ENCODE measurements around the gene NUCB1. TPM values are rescaled to one million over a fixed set of nuclear protein-coding genes. Genes with fewer than 3 reads are reported as not detected.
"Not testable (repeated sequence)": the region's sequence is repeated elsewhere in the genome, so short reads cannot be mapped to it uniquely, and the experiment has no call there.

NUCB1 gene
- polyA plus RNA-seq, 2 donors: 88.2 to 116 TPM

DNA sequence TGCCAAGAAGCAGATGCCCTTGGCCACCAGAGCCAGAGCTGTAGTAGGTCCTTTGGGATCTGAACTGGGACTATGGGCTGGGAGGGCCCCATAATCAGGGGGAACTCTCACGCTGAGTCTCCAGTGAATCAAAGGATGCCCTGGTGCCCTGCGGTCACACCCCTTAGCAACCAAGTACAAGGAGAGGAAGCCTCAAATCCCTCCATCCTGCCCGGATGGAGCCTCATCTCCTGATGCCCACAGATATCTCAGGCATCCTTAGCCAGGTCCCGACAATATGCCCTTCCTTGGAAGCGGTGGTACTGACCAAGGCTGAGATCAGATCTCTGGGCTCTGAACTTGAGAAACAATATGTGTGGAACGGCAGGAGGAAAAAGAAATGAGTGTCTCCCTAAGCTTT lies 33.4 kb upstream of the NUCB1 start:
- WGBS, 2 donors: 68 to 78% methylated on average over 6 of the region's 6 CpGs
- Histone ChIP-seq H3K4me1 (ENCODE audit: control insufficient read depth in 2 of 2, insufficient read depth in 2 of 2, low read length in 1 of 2) (peaks cover 5 to 9% of the 10 kb centered on the region in 2 donors), H3K4me3 (ENCODE audit: low read depth in 1 of 2, low read length in 2 of 2) (no peak overlapping the region), H3K27me3 (ENCODE audit: control insufficient read depth in 1 of 2, insufficient read depth in 2 of 2, low read length in 2 of 2) (no peaks in the 10 kb centered on the region), H3K27ac (ENCODE audit: low read depth in 2 of 2, low read length in 1 of 2) (peak overlapping the region in 1 of 2 donors; percentile 1), H3K36me3 (ENCODE audit: control insufficient read depth in 2 of 2, insufficient read depth in 2 of 2, low read length in 1 of 2) (no peaks in the 10 kb centered on the region), H3K9me3 (ENCODE audit: control insufficient read depth in 2 of 2, insufficient read depth in 1 of 2, low read depth in 1 of 2, low read length in 1 of 2) (no peaks in the 10 kb centered on the region)

GRCh38 chr19:48867123-48867745 lies 32.9 kb upstream of the NUCB1 start:
- no peaks in the 10 kb centered on the region for H3K9me3 ChIP-seq (ENCODE audit: control insufficient read depth in 2 of 2, insufficient read depth in 1 of 2, low read depth in 1 of 2, low read length in 1 of 2)
- no peaks in the 10 kb centered on the region for H3K36me3 ChIP-seq (ENCODE audit: control insufficient read depth in 2 of 2, insufficient read depth in 2 of 2, low read length in 1 of 2)
- H3K27ac ChIP-seq (ENCODE audit: low read depth in 2 of 2, low read length in 1 of 2): peak overlapping the region; percentile 36 to 78
- H3K27me3 ChIP-seq (ENCODE audit: control insufficient read depth in 1 of 2, insufficient read depth in 2 of 2, low read length in 2 of 2): no peaks in the 10 kb centered on the region
- H3K4me1 ChIP-seq (ENCODE audit: control insufficient read depth in 2 of 2, insufficient read depth in 2 of 2, low read length in 1 of 2): peaks cover 5 to 9% of the 10 kb centered on the region in 2 donors
- peak overlapping the region; percentile 22 to 24 for H3K4me3 ChIP-seq (ENCODE audit: low read depth in 1 of 2, low read length in 2 of 2)
- WGBS, 2 donors: 37 to 50% methylated on average over 14 of the region's 14 CpGs

GRCh38 chr19:48867746-48868113 lies 32.4 kb upstream of the NUCB1 start:
- 20 to 30% methylated on average over 5 to 7 of the region's 7 CpGs for WGBS, 2 donors
- peak overlapping the region; percentile 36 to 78 for H3K27ac ChIP-seq (ENCODE audit: low read depth in 2 of 2, low read length in 1 of 2)
- no peaks in the 10 kb centered on the region for H3K9me3 ChIP-seq (ENCODE audit: control insufficient read depth in 2 of 2, insufficient read depth in 1 of 2, low read depth in 1 of 2, low read length in 1 of 2)
- no peaks in the 10 kb centered on the region for H3K36me3 ChIP-seq (ENCODE audit: control insufficient read depth in 2 of 2, insufficient read depth in 2 of 2, low read length in 1 of 2)
- no peaks in the 10 kb centered on the region for H3K27me3 ChIP-seq (ENCODE audit: control insufficient read depth in 1 of 2, insufficient read depth in 2 of 2, low read length in 2 of 2)
- peaks cover 5 to 9% of the 10 kb centered on the region in 2 donors for H3K4me1 ChIP-seq (ENCODE audit: control insufficient read depth in 2 of 2, insufficient read depth in 2 of 2, low read length in 1 of 2)
- peak overlapping the region; percentile 22 to 24 for H3K4me3 ChIP-seq (ENCODE audit: low read depth in 1 of 2, low read length in 2 of 2)

GRCh38 chr19:48868114-48868886 lies 31.8 kb upstream of the NUCB1 start, which contains the start of gene PLEKHA4:
TSS of gene PLEKHA4 (minus strand) at chr19:48868617. CDS start at chr19:48867620, 997 bp downstream.
- Histone ChIP-seq H3K27me3 (ENCODE audit: control insufficient read depth in 1 of 2, insufficient read depth in 2 of 2, low read length in 2 of 2) (no peaks in the 10 kb centered on the region), H3K9me3 (ENCODE audit: control insufficient read depth in 2 of 2, insufficient read depth in 1 of 2, low read depth in 1 of 2, low read length in 1 of 2) (no peaks in the 10 kb centered on the region), H3K4me3 (ENCODE audit: low read depth in 1 of 2, low read length in 2 of 2) (peak within 1 kb of the TSS; percentile 22 to 24), H3K27ac (ENCODE audit: low read depth in 2 of 2, low read length in 1 of 2) (peak within 1 kb of the TSS; percentile 67 to 78), H3K36me3 (ENCODE audit: control insufficient read depth in 2 of 2, insufficient read depth in 2 of 2, low read length in 1 of 2) (no peaks in the 10 kb centered on the region), H3K4me1 (ENCODE audit: control insufficient read depth in 2 of 2, insufficient read depth in 2 of 2, low read length in 1 of 2) (peaks cover 5 to 9% of the 10 kb centered on the region in 2 donors)
- WGBS, 2 donors: 16 to 34% methylated on average over 11 of the region's 11 CpGs

DNA sequence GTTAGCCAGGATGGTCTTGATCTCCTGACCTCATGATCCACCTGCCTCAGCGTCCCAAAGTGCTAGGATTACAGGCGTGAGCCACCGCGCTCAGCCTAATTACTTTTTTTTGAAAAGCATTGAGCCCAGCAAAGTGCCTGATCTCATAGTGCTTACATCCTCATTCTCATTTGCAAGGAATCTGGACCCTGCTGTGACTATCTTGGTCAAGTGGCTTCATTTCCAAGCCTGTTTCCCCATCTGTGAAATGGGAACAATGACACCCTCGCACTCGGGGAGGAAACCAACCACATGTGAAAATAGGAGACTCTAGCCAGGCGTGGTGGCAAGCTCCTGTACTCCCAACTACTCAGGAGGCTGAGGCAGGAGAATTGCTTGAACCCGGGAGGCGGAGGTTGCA lies 30.1 kb upstream of the NUCB1 start:
- Histone ChIP-seq H3K36me3 (ENCODE audit: control insufficient read depth in 2 of 2, insufficient read depth in 2 of 2, low read length in 1 of 2) (peaks cover 7 to 10% of the 10 kb centered on the region in 2 donors), H3K27ac (ENCODE audit: low read depth in 2 of 2, low read length in 1 of 2) (no peak overlapping the region), H3K9me3 (ENCODE audit: control insufficient read depth in 2 of 2, insufficient read depth in 1 of 2, low read depth in 1 of 2, low read length in 1 of 2) (no peaks in the 10 kb centered on the region), H3K4me3 (ENCODE audit: low read depth in 1 of 2, low read length in 2 of 2) (no peak overlapping the region), H3K27me3 (ENCODE audit: control insufficient read depth in 1 of 2, insufficient read depth in 2 of 2, low read length in 2 of 2) (no peaks in the 10 kb centered on the region), H3K4me1 (ENCODE audit: control insufficient read depth in 2 of 2, insufficient read depth in 2 of 2, low read length in 1 of 2) (peaks cover 10 to 14% of the 10 kb centered on the region in 2 donors)
- WGBS, 2 donors: 95 to 97% methylated on average over 9 of the region's 9 CpGs

DNA sequence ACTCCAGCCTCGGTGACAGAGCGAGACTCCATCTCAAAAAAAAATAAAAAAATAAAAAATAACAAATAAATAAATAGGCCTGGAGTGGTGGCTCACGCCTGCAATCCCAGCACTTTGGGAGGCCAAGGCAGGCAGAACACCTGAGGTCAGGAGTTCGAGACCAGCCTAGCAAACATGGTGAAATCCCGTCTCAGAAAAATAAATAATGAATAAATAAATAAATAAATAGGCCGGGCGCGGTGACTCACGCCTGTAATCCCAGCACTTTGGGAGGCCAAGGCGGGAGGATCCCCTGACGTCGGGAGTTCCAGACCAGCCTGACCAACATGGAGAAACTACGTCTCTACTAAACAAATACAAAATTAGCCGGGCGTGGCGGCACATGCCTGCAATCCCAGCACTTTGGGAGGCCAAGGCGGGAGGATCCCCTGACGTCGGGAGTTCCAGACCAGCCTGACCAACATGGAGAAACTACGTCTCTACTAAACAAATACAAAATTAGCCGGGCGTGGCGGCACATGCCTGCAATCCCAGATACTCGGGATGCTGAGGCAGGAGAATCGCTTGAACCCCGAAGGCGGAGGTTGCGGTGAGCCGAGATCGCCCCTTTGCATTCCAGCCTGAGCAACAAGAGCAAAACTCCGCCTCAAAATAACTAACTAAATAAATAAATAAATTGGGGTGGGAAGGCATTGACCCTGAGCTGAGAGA lies 28.5 kb upstream of the NUCB1 start:
- not testable (repeated sequence) for H3K27me3 ChIP-seq (ENCODE audit: control insufficient read depth in 1 of 2, insufficient read depth in 2 of 2, low read length in 2 of 2); H3K9me3 ChIP-seq (ENCODE audit: control insufficient read depth in 2 of 2, insufficient read depth in 1 of 2, low read depth in 1 of 2, low read length in 1 of 2)
- H3K36me3 ChIP-seq (ENCODE audit: control insufficient read depth in 2 of 2, insufficient read depth in 2 of 2, low read length in 1 of 2): peaks cover 11 to 16% of the 10 kb centered on the region in 2 donors
- H3K4me1 ChIP-seq (ENCODE audit: control insufficient read depth in 2 of 2, insufficient read depth in 2 of 2, low read length in 1 of 2): peaks cover 14 to 15% of the 10 kb centered on the region in 2 donors
- 54 to 67% methylated on average over 24 to 31 of the region's 31 CpGs for WGBS, 2 donors
- peak overlapping the region in 1 of 2 donors; percentile 28 for H3K4me3 ChIP-seq (ENCODE audit: low read depth in 1 of 2, low read length in 2 of 2)
- H3K27ac ChIP-seq (ENCODE audit: low read depth in 2 of 2, low read length in 1 of 2): peak overlapping the region; percentile 65 to 78

GRCh38 chr19:48872182-48872883 lies 27.8 kb upstream of the NUCB1 start, which contains the start of gene PPP1R15A:
TSS of gene PPP1R15A (plus strand) at chr19:48872421. CDS start at chr19:48873234, 813 bp downstream.
- Histone ChIP-seq H3K27me3 (ENCODE audit: control insufficient read depth in 1 of 2, insufficient read depth in 2 of 2, low read length in 2 of 2) (no peaks in the 10 kb centered on the region), H3K4me1 (ENCODE audit: control insufficient read depth in 2 of 2, insufficient read depth in 2 of 2, low read length in 1 of 2) (peaks cover 10 to 13% of the 10 kb centered on the region in 2 donors), H3K36me3 (ENCODE audit: control insufficient read depth in 2 of 2, insufficient read depth in 2 of 2, low read length in 1 of 2) (peaks cover 11 to 16% of the 10 kb centered on the region in 2 donors), H3K27ac (ENCODE audit: low read depth in 2 of 2, low read length in 1 of 2) (peak within 1 kb of the TSS; percentile 97 to 100), H3K4me3 (ENCODE audit: low read depth in 1 of 2, low read length in 2 of 2) (peak within 1 kb of the TSS; percentile 89 to 93), H3K9me3 (ENCODE audit: control insufficient read depth in 2 of 2, insufficient read depth in 1 of 2, low read depth in 1 of 2, low read length in 1 of 2) (no peaks in the 10 kb centered on the region)
- 0 to 1% methylated on average over 53 of the region's 53 CpGs for WGBS, 2 donors

DNA sequence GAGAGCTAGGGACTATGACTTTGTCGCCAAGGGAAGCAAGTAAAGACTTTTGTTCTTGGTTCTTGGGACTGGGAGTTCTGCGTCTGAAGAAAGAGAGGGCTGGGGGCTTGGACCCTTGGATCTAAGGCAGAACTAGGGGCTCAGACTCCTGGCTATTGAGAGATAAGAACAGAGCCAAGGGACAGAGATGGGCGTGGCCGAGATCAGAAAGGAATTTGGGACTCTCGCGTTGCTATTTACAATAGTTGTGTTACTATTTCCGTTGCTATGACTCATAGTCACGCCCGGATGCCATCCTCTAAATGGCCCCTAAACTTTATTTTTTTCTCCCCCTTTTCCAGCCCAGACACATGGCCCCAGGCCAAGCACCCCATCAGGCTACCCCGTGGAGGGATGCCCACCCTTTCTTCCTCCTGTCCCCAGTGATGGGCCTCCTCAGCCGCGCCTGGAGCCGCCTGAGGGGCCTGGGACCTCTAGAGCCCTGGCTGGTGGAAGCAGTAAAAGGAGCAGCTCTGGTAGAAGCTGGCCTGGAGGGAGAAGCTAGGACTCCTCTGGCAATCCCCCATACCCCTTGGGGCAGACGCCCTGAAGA lies 27.1 kb upstream of the NUCB1 start:
- Histone ChIP-seq H3K4me3 (ENCODE audit: low read depth in 1 of 2, low read length in 2 of 2) (peak overlapping the region; percentile 89 to 93), H3K27me3 (ENCODE audit: control insufficient read depth in 1 of 2, insufficient read depth in 2 of 2, low read length in 2 of 2) (no peaks in the 10 kb centered on the region), H3K36me3 (ENCODE audit: control insufficient read depth in 2 of 2, insufficient read depth in 2 of 2, low read length in 1 of 2) (peaks cover 11 to 16% of the 10 kb centered on the region in 2 donors), H3K4me1 (ENCODE audit: control insufficient read depth in 2 of 2, insufficient read depth in 2 of 2, low read length in 1 of 2) (peaks cover 7 to 9% of the 10 kb centered on the region in 2 donors), H3K9me3 (ENCODE audit: control insufficient read depth in 2 of 2, insufficient read depth in 1 of 2, low read depth in 1 of 2, low read length in 1 of 2) (no peaks in the 10 kb centered on the region), H3K27ac (ENCODE audit: low read depth in 2 of 2, low read length in 1 of 2) (peak overlapping the region; percentile 97 to 100)
- WGBS, 2 donors: 0 to 5% methylated on average over 14 of the region's 14 CpGs

Data from esophagus (tissue), 2 donors.